ENCODE measurements around the gene RHBDD2. TPM values are rescaled to one million over a fixed set of nuclear protein-coding genes. Genes with fewer than 3 reads are reported as not detected.
"Not testable (repeated sequence)": the region's sequence is repeated elsewhere in the genome, so short reads cannot be mapped to it uniquely, and the experiment has no call there.

The RHBDD2 gene
- total and polyA plus RNA-seq, 2 donors (not counting 3 experiments of a cell fraction or from before 2014, with no cell fraction given): 36.7 to 99.2 TPM

DNA sequence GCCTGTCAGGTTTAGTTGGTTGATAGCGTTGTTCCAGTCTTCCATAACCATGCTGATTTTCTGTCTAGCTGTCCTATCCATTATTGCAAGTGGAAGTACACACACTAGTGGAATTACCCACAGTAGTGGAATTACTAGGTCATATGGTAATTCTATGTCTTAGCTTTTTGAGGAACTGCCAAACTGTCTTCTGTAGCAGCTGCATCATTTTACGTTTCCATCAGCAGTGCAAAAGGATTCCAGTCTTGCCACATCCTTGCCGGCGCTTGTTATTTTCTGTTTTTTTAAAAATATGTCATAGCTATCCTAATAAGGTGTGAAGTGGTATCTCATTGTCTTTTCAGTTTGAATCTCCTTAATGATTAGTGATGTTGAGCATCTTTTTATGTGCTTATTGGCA is 17.2 kb upstream of the RHBDD2 start:
- Histone ChIP-seq H3K79me2 (ENCODE audit: control insufficient read depth, insufficient read depth, low read length) (no peaks in the 10 kb centered on the region), H2AFZ (ENCODE audit: low read depth, low read length) (no peak overlapping the region), H4K20me1 (replicated peaks; ENCODE audit: control insufficient read depth, extremely low read depth, insufficient read depth, low read length) (no peaks in the 10 kb centered on the region), H3K4me1 (ENCODE audit: control insufficient read depth, extremely low read depth, insufficient read depth, low read length) (no peaks in the 10 kb centered on the region), H3K4me3 (replicated peaks in 1 of 3; ENCODE audit: insufficient read depth in 1 of 3, low read depth in 1 of 3, low read length in 3 of 3) (no peak overlapping the region), H3K9me1 (replicated peaks; ENCODE audit: control insufficient read depth, extremely low read depth, insufficient read depth, low read length) (no peaks in the 10 kb centered on the region), H3K9me3 (replicated peaks; ENCODE audit: control insufficient read depth, insufficient read depth, low read length) (no peaks in the 10 kb centered on the region), H3K36me3 (ENCODE audit: control insufficient read depth in 2 of 2, extremely low read depth in 1 of 2, insufficient read depth in 2 of 2, low read length in 2 of 2) (no peaks in the 10 kb centered on the region), H3K27ac (ENCODE audit: insufficient read depth, low read depth, low read length) (no peak overlapping the region), H3K4me2 (ENCODE audit: insufficient read depth, low read length) (no peak overlapping the region), H3K9ac (replicated peaks; ENCODE audit: extremely low read depth, insufficient read depth, low read length) (no peak overlapping the region), H3K27me3 (ENCODE audit: control insufficient read depth in 2 of 2, insufficient read depth in 2 of 2, low read length in 2 of 2) (no peaks in the 10 kb centered on the region)
- DNase-seq (ENCODE audit: low read depth, low spot score) (no peak), FAIRE-seq (no peak)
- no TSS peak for BruUV-seq (replicated peaks)
- CTCF ChIA-PET: interaction anchor here (1.3 kb wide), 1 partner anchor 159 kb away, joined by 4 read pairs; no protein-coding TSS in a partner anchor
- no peak for TF ChIP-seq JUN (IDR thresholded peaks at IDR 0.05; ENCODE audit: borderline replicate concordance, insufficient read depth, insufficient read length, low read depth)
- TF ChIP-seq, protein P1, sequence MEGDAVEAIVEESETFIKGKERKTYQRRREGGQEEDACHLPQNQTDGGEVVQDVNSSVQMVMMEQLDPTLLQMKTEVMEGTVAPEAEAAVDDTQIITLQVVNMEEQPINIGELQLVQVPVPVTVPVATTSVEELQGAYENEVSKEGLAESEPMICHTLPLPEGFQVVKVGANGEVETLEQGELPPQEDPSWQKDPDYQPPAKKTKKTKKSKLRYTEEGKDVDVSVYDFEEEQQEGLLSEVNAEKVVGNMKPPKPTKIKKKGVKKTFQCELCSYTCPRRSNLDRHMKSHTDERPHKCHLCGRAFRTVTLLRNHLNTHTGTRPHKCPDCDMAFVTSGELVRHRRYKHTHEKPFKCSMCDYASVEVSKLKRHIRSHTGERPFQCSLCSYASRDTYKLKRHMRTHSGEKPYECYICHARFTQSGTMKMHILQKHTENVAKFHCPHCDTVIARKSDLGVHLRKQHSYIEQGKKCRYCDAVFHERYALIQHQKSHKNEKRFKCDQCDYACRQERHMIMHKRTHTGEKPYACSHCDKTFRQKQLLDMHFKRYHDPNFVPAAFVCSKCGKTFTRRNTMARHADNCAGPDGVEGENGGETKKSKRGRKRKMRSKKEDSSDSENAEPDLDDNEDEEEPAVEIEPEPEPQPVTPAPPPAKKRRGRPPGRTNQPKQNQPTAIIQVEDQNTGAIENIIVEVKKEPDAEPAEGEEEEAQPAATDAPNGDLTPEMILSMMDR (IDR thresholded peaks at IDR 0.05; ENCODE audit: extremely low read depth in 1 of 2, insufficient read depth in 1 of 2, low read depth in 1 of 2, low read length in 2 of 2): no peak
- TF ChIP-seq, protein P2, sequence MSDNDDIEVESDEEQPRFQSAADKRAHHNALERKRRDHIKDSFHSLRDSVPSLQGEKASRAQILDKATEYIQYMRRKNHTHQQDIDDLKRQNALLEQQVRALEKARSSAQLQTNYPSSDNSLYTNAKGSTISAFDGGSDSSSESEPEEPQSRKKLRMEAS (IDR thresholded peaks at IDR 0.05; ENCODE audit: insufficient read depth, insufficient read length): no peak
- no peak for TF ChIP-seq FOS (IDR thresholded peaks at IDR 0.05; ENCODE audit: borderline replicate concordance, insufficient read depth, low read length)
- no peak for TF ChIP-seq MYC (IDR thresholded peaks at IDR 0.05; ENCODE audit: low read depth, low read length)
- TF ChIP-seq EZH2 (IDR thresholded peaks at IDR 0.05; ENCODE audit: borderline replicate concordance, low read depth, low read length, severe bottlenecking): no peak
- TF ChIP-seq GATA2 (IDR thresholded peaks at IDR 0.05; ENCODE audit: insufficient read depth, insufficient read length, low read depth, low read length): no peak
- no peak for TF ChIP-seq POLR2A (IDR thresholded peaks at IDR 0.05; ENCODE audit: low read depth, low read length)
- dilution Hi-C loops (cut with MboI; ENCODE audit: extremely low pct_ligation_motif_present, low sequenced_read_pairs) (no loop called here), intact Hi-C loops (cut with micrococcal nuclease) (no loop called here)
- POLR2A ChIA-PET: no interaction called here

DNA sequence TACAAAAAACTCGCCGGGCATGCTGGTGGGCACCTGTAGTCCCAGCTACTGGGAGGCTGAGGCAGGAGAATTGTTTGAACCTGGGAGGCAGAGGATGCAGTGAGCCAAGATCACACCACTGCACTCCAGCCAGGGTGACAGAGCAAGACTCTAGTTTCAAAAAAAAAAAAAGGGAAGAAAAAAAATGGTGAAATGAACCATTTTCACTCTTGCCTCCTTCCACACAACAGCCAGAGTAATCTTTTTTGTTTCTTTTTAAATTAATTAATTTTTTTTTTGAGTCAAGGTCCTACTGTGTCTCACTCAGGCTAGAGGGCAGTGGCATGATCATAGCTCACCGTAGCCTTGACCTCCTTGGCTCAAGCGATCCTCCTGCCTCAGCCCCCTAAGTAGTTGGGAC is 14.6 kb upstream of the RHBDD2 start:
- H2AFZ ChIP-seq (ENCODE audit: low read depth, low read length); H3K27ac ChIP-seq (ENCODE audit: insufficient read depth, low read depth, low read length); H3K4me3 ChIP-seq (replicated peaks in 1 of 3; ENCODE audit: insufficient read depth in 1 of 3, low read depth in 1 of 3, low read length in 3 of 3); FAIRE-seq; H3K36me3 ChIP-seq (ENCODE audit: control insufficient read depth in 2 of 2, extremely low read depth in 1 of 2, insufficient read depth in 2 of 2, low read length in 2 of 2); H4K20me1 ChIP-seq (replicated peaks; ENCODE audit: control insufficient read depth, extremely low read depth, insufficient read depth, low read length); intact Hi-C loops (cut with micrococcal nuclease); H3K9ac ChIP-seq (replicated peaks; ENCODE audit: extremely low read depth, insufficient read depth, low read length); dilution Hi-C loops (cut with MboI; ENCODE audit: extremely low pct_ligation_motif_present, low sequenced_read_pairs); BruUV-seq (replicated peaks); H3K4me2 ChIP-seq (ENCODE audit: insufficient read depth, low read length); H3K9me1 ChIP-seq (replicated peaks; ENCODE audit: control insufficient read depth, extremely low read depth, insufficient read depth, low read length); H3K79me2 ChIP-seq (ENCODE audit: control insufficient read depth, insufficient read depth, low read length); H3K27me3 ChIP-seq (ENCODE audit: control insufficient read depth in 2 of 2, insufficient read depth in 2 of 2, low read length in 2 of 2); DNase-seq (ENCODE audit: low read depth, low spot score); H3K9me3 ChIP-seq (replicated peaks; ENCODE audit: control insufficient read depth, insufficient read depth, low read length); H3K4me1 ChIP-seq (ENCODE audit: control insufficient read depth, extremely low read depth, insufficient read depth, low read length): not testable (repeated sequence)
- POLR2A ChIA-PET: interaction anchor here (0.6 kb wide), 1 partner anchor 160 kb away, joined by 6 read pairs; no protein-coding TSS in a partner anchor
- CTCF ChIA-PET: interaction anchor here (1.0 to 3.7 kb wide), 3 partner anchors 21 to 157 kb away, joined by 3 to 267 read pairs (median 3); no protein-coding TSS in a partner anchor
